GM21737 (cell line): ENCODE data around the gene NCAPD2.
A peak's percentile ranks its signal among the peaks of the same experiment; 100 is the strongest.

Experiments used
- ATAC-seq: cut with Tn5 transposase; IDR thresholded peaks from one replicate; pipeline ENCODE4 v1.9.1; 2021; ENCODE audit warnings: mild to moderate bottlenecking, moderate library complexity; ENCODE audit not compliant: unreplicated experiment

Gene NCAPD2, protein sequence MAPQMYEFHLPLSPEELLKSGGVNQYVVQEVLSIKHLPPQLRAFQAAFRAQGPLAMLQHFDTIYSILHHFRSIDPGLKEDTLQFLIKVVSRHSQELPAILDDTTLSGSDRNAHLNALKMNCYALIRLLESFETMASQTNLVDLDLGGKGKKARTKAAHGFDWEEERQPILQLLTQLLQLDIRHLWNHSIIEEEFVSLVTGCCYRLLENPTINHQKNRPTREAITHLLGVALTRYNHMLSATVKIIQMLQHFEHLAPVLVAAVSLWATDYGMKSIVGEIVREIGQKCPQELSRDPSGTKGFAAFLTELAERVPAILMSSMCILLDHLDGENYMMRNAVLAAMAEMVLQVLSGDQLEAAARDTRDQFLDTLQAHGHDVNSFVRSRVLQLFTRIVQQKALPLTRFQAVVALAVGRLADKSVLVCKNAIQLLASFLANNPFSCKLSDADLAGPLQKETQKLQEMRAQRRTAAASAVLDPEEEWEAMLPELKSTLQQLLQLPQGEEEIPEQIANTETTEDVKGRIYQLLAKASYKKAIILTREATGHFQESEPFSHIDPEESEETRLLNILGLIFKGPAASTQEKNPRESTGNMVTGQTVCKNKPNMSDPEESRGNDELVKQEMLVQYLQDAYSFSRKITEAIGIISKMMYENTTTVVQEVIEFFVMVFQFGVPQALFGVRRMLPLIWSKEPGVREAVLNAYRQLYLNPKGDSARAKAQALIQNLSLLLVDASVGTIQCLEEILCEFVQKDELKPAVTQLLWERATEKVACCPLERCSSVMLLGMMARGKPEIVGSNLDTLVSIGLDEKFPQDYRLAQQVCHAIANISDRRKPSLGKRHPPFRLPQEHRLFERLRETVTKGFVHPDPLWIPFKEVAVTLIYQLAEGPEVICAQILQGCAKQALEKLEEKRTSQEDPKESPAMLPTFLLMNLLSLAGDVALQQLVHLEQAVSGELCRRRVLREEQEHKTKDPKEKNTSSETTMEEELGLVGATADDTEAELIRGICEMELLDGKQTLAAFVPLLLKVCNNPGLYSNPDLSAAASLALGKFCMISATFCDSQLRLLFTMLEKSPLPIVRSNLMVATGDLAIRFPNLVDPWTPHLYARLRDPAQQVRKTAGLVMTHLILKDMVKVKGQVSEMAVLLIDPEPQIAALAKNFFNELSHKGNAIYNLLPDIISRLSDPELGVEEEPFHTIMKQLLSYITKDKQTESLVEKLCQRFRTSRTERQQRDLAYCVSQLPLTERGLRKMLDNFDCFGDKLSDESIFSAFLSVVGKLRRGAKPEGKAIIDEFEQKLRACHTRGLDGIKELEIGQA (N-terminal part only)

DNA sequence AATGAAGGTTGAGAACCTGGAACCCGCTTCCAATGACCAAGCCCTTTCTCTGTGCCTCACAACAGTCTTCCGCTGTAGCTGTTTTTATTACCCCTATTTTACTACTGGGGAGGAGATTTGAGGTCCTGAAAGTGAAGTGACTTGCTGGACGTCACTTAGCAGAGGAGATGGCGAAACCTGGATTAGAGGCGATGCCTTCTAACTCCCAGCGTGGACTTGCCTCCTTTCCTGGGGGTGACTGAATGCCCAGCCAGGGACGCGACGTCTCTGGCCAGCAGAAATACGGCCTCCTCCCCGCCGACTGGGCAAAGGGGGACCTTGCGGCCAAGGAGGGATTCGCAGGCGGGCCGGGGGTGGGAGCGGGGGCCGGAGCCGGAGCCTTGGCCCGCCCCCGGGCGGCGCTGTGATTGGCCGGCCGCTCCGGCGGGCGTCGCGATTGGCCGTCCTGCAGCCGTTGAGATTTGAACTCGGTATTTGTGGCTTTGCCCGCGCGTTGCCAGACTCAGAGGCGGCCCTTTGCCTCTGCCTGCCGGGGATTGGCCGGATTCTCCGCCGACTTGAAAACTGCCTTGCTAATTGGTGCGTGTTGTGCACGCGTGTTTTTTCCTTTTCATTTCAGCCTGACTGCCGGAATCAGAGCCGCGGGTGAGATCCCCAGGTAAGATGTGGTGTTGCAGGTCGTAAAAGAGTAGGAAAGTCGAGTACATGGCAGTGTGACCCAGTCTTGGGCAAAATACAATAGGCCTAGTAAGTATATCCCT lies at the start of gene NCAPD2:
NCAPD2 (plus strand) TSS at position 606 of the 761 bp plus-strand sequence. CDS start 997 bp downstream, outside the sequence.
- peak; percentile 75 for ATAC-seq

DNA sequence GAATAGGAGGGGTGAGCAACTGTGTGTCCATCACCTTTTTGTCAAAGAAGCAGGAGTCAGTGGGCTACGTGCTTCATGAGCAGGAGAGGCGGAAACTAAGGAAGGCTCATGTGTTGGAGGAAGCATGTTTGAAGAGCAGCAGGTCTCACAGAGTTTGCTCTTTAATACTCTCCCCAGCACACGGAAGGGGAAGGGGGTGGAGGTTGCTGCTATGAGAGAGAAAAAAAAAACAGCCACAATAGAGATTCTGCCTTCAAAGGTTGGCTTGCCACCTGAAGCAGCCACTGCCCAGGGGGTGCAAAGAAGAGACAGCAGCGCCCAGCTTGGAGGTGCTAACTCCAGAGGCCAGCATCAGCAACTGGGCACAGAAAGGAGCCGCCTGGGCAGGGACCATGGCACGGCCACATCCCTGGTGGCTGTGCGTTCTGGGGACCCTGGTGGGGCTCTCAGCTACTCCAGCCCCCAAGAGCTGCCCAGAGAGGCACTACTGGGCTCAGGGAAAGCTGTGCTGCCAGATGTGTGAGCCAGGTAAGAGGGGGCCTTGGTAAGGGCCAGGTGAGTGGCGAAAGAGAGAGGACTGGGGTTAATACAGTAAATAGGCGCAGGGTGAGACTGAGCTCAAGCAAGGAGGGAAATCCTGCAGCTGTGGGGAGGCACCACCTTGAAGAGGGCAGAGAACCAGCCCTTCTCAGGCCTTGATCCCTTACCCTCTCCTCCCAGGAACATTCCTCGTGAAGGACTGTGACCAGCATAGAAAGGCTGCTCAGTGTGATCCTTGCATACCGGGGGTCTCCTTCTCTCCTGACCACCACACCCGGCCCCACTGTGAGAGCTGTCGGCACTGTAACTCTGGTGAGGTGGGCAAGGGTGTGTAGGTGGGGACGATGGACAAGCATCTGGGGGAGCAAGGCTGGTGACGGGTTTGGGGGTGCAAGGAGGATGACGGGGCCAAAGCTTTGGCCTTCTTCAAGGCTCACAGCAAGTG lies 48.9 kb upstream of the NCAPD2 start, which contains the start of gene CD27:
CD27 (plus strand) TSS at position 252 of the 985 bp plus-strand sequence; CDS start at position 393, 141 bp downstream.
- ATAC-seq = no peak

DNA sequence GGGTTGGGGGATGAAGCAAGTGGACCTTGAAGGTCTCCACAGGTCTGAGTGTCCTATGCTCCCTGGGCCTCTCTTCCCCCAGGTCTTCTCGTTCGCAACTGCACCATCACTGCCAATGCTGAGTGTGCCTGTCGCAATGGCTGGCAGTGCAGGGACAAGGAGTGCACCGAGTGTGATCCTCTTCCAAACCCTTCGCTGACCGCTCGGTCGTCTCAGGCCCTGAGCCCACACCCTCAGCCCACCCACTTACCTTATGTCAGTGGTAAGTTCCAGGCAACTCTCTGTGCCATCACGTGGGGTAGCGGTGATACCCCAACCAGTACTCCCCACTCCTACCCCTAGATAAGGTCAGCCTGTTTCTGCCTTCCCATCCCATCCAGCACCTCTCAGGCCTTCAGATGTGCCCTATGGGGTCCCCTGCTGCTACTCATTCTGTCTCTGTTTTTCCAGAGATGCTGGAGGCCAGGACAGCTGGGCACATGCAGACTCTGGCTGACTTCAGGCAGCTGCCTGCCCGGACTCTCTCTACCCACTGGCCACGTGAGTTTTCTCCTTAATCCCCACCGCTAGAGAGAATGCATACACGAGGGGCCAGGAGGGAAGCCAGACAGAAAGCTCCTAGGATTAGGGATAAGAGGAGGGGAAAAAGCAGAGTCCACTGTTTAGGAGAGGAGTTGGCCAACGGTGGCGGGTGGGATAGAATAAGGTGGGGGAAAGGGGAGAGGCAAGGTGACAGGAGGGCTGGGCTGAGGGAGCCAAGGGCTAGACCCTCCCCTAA lies 43.6 kb upstream of the NCAPD2 start:
- no peak for ATAC-seq

DNA sequence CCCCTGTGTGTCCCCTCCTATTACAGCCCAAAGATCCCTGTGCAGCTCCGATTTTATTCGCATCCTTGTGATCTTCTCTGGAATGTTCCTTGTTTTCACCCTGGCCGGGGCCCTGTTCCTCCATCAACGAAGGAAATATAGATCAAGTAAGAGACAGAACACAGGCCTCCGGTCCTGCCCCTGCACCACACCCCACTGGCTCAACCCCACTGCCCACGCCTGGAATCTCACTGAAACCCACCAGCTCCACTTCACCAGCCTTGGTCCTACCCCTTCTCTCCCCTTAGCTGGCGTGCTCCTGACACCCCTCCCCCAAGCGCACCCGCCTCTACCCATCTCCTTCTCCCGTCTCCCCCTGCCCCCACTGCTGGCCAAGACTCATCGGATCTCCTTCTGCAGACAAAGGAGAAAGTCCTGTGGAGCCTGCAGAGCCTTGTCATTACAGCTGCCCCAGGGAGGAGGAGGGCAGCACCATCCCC lies 43.0 kb upstream of the NCAPD2 start:
- ATAC-seq = no peak

DNA sequence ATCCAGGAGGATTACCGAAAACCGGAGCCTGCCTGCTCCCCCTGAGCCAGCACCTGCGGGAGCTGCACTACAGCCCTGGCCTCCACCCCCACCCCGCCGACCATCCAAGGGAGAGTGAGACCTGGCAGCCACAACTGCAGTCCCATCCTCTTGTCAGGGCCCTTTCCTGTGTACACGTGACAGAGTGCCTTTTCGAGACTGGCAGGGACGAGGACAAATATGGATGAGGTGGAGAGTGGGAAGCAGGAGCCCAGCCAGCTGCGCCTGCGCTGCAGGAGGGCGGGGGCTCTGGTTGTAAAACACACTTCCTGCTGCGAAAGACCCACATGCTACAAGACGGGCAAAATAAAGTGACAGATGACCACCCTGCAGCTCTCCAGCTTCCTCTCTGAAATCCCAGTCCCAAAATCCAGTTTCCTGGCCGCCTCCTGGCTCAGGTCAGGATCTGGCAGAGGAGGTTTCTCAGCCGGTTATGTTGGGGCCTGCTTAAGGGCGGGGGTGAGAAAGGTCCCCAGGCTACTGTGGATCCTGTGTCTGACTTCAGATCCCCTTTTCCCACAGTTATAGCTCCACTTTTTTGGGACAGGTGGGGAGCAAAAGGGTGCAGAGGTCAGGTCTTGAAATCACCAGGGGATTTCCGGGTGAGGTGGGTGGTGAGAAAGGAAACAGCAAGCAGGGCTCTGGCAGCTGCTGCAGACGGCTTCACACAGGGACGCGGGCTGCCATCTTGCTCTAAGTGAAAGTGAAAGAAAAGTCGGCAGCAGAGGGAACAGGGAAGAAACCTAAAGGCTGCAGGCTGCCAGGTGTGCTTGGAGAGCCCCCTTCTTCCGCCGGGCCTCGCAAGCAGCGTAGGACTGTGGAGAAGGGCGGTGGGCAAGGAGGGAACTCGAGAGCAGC lies 42.3 kb upstream of the NCAPD2 start, which contains the start of gene TAPBPL:
TAPBPL (plus strand) TSS at position 695 of the 897 bp plus-strand sequence. CDS start 207 bp downstream, outside the sequence.
- peak; percentile 50 for ATAC-seq

DNA sequence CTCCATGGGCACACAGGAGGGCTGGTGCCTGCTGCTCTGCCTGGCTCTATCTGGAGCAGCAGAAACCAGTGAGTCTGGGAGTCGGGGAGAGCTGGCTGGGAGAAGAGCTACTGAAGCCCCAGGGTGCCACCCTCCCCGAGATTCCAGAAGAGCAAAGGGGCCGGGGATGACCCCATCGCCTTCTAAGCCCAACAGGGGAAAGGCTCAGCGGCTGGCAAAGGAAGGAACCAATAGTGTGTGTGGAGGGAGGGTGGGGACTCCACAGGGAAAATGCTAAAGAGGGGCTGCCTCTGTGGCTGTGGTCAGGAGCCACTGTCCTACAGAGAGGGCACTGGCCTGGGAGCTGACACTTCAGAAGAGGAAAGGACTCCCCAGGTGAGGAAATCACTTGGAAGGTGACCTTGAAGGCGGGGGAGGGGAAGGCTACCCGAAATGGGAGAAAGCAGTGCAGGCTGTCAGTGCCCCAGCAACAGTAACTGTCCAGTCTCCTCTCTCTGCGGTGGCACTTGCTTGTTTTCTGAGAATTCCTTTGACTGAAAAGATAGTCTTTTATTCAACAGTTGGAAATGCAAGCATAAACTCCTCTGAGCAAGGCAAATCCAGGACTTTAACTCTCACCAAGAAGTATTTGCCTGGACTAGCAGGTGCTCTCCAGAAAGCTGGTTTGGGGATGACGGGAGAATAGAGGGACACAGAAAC lies 41.5 kb upstream of the NCAPD2 start:
- ATAC-seq = no peak

DNA sequence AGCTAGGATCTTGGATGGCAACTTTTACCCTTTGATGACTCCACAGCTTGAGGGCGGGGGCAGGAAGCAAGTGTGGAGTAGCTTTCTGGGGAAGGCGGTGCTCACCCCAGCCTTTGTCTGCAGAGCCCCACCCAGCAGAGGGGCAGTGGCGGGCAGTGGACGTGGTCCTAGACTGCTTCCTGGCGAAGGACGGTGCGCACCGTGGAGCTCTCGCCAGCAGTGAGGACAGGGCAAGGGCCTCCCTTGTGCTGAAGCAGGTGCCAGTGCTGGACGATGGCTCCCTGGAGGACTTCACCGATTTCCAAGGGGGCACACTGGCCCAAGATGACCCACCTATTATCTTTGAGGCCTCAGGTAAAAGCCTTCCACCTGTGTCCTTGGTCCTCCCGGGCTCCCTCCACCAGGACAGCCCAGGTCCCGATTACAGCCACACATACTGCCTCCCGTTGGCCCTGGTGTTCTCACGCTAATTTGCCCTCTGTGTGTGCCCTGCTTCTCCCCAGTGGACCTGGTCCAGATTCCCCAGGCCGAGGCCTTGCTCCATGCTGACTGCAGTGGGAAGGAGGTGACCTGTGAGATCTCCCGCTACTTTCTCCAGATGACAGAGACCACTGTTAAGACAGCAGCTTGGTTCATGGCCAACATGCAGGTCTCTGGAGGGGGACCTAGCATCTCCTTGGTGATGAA lies 40.8 kb upstream of the NCAPD2 start:
- ATAC-seq = no peak

DNA sequence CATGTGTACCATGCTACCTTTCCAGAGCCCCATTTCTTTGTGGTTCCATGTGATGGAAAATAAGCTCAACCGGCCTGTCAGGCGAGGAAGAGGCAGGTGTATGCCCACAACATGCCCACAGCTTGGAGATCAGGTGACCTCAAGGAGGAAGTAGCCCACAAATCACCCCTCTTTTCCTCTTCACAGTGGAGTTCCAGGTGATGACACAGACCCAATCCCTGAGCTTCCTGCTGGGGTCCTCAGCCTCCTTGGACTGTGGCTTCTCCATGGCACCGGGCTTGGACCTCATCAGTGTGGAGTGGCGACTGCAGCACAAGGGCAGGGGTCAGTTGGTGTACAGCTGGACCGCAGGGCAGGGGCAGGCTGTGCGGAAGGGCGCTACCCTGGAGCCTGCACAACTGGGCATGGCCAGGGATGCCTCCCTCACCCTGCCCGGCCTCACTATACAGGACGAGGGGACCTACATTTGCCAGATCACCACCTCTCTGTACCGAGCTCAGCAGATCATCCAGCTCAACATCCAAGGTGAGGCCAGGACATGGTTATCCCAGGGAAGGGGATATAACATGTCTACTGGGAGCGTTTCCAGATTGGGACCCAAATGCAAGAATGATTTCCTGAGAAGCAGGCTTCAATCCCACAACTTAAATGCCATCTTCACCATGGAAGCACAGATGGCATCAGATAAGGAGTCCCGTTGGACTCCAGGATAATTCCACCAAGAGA lies 36.5 kb upstream of the NCAPD2 start:
- ATAC-seq = no peak

DNA sequence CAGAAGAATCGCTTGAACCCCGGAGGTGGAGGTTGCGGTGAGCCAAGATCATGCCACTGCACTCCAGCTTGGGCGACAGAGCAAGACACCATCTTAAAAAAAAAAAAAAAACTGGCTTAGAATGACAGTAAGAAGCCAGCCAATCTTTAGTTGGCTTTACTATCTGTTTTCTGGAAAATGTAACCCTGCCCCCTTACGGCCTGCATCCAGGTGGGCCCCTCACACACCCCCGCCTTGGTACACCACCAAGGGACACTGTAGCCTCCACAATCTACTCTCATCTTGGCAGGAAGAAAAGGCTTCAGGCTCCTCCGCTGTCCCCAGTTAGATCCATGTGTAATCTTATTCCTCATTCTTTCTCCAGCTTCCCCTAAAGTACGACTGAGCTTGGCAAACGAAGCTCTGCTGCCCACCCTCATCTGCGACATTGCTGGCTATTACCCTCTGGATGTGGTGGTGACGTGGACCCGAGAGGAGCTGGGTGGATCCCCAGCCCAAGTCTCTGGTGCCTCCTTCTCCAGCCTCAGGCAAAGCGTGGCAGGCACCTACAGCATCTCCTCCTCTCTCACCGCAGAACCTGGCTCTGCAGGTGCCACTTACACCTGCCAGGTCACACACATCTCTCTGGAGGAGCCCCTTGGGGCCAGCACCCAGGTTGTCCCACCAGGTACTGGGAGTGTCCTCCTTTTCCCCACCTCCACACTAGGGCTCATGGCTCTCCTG lies 35.5 kb upstream of the NCAPD2 start:
- ATAC-seq = no peak

DNA sequence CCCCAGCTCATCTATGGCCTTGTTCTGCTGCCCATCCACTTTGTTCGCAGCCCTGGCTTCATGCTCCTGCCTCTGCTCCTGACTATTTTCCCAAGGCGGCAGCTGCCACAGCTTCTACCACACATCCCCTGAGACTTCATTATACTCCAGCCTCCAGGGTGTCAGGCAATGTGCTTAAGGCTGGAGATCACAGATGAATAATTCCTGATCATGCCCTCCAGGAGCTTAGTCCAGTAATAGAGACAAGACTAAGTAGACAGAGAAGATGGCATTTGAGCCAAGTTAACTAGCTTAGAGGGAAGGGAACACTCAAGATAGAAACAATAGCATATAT lies 34.9 kb upstream of the NCAPD2 start:
- no peak for ATAC-seq

DNA sequence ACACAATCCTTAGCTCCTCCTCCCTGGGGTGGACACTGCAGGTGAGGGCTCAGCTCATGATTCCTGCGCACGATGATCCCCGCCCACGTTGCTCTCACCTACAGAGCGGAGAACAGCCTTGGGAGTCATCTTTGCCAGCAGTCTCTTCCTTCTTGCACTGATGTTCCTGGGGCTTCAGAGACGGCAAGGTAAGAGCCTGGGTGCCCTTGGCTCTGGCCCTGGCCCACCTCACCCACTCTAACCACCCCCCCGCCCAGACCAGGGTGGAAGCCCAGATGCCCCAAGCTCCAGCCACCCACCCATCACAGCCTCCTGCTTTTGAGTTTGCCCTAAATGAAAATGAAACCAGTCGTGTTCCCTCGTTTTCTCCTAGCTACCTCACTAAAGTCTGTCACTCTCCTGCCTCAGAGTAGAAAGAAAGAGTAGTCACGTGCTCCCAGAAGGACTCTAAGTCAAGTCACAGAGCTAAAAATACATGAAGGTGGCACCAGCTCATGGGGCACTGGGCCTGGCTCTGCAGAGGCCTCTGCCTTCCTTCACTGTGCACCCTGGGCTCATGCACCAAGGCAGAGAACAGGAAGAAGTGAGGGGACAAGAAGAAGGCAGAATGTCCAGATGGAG lies 33.0 kb upstream of the NCAPD2 start:
- ATAC-seq = no peak

DNA sequence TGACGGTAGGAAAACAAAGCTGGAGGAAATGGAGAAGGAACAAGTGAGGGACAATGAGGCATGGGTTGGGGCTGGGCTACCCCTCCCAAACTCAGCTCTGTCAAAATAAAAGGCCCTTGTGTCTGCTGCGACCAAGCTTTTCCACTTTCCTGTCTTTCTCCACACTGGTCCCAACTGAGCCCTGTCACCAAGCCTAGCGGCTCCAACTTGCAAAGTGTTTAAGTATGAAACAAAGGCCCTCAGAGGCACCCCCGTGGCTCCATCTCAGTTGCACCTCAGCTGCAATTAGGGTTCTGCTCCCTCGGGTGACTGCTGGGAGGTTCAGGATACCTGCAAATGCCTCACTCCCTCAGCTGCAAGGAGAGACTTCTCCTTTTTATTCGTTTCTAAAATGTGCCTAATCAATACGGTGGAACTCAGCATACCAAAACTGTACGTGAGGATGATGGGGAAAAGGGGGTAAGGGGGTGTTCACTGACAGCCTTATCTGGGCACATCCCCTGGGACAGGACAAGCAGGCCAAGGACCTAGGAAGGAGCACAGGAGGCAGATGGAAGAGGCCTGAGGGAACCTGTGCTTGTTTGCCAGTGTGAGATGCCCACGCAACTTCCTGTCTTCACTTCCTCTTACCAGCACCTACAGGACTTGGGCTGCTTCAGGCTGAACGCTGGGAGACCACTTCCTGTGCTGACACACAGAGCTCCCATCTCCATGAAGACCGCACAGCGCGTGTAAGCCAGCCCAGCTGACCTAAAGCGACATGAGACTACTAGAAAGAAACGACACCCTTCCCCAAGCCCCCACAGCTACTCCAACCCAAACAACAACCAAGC lies 32.3 kb upstream of the NCAPD2 start:
- peak; percentile 74 for ATAC-seq
